Measurements from ENCODE around the gene USP12.
"Not testable (repeated sequence)": the region's sequence is repeated elsewhere in the genome, so short reads cannot be mapped to it uniquely, and the experiment has no call there.

Gene USP12, protein sequence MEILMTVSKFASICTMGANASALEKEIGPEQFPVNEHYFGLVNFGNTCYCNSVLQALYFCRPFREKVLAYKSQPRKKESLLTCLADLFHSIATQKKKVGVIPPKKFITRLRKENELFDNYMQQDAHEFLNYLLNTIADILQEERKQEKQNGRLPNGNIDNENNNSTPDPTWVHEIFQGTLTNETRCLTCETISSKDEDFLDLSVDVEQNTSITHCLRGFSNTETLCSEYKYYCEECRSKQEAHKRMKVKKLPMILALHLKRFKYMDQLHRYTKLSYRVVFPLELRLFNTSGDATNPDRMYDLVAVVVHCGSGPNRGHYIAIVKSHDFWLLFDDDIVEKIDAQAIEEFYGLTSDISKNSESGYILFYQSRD

DNA sequence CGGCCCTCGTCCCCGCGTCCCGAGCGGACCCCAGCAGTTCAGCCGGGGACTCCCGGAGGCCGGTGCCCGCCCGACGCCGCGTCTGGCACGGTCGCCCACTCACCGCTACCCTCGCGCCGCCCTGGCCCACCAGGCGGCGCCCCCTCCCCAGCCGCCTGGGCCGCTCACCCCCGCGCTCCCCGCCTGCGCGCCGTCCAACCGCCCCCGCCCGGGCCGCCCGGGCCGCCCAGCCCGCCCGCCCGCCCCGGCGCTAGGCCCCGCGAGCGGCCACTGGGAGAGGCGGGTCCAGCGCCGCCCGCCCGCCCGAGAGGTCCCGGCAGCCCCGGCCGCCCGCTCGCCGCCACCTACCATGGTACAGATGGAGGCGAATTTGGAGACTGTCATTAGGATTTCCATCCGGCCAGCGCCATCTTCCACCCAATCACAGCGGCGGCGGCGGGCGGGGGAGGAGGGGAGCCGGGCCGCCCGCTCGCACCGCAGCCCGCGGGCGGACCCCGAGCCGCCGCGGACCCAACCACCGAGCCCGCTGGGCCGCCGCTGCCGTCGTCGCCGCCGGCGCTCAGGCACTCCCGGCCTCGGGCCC is at the start of gene USP12:
Gene USP12 (minus strand): TSS at position 568 of the 583 bp plus-strand sequence. CDS start 172 bp downstream, at position 396.
- DNase-seq = no peak

DNA sequence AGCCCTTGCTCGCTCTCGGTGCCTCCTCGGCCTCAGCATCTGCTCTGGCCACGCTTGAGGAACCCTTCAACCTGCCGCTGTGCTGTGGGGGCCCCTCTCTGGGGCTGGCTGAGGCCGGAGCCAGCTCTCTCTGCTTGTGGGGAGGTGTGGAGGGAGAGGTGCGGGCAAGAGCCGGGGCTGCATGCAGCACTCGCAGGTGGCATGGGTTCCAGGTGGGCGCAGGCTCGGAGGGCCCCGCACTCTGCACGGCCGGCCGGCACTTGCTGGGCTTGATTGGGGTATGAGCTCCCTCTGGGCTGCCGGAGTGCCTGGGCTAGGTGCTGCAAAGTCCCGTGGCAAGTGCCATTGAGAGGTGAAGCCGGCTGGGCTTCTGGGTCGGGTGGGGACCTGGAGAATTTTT is 48.0 kb upstream of the USP12 start:
- no peak for DNase-seq

DNA sequence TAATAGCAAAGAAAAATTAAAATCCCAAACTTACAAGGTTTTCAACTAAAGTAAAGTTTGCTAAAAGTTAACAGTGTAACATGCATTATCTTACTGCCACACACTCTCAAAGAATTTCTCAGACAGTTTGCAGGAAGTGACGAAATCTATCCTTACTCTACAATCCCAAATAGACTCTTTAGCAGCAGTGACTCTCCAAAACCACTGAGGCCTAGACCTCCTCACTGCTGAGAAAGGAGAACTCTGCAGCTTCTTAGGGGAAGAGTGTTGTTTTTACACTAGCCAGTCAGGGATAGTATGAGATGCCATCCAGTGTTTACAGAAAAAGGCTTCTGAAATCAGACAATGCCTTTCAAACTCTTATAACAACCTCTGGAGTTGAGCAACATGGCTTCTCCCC is 47.2 kb upstream of the USP12 start:
- not testable (repeated sequence) for DNase-seq

DNA sequence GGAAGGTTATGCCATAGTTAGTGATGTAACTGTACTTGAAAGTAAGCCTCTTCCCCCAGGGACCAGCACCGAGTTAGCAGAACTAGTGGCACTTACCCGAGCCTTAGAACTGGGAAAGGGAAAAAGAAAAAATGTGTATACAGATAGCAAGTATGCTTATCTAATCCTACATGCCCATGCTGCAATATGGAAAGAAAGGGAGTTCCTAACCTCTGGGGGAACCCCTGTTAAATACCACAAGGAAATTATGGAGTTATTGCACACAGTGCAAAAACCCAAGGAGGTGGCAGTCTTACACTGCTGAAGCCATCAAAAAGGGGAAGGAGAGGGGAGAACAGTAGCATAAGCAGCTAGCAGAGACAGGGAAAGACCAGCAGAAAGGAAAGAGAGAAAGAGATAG is 46.2 kb upstream of the USP12 start:
- DNase-seq = not testable (repeated sequence)

DNA sequence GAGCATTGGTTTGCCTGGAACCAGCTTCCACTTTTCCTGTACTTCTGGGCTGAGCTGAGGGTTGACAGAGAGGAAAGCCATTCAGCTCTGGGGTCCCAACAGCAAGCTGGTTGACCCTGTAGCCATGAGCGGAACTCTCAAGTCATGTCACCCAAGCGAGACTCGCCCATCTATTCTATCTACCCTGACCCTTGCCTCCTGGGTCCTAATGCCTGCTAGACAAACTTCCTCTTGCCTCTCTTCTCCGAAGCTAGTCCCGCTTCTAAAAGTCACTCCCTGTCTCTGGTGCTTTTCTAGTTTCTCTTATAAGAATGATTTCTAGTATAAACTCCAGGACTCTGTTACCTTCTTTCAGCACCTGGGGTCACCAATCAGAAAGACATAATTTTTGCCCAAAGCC is 41.8 kb upstream of the USP12 start:
- DNase-seq = not testable (repeated sequence)

DNA sequence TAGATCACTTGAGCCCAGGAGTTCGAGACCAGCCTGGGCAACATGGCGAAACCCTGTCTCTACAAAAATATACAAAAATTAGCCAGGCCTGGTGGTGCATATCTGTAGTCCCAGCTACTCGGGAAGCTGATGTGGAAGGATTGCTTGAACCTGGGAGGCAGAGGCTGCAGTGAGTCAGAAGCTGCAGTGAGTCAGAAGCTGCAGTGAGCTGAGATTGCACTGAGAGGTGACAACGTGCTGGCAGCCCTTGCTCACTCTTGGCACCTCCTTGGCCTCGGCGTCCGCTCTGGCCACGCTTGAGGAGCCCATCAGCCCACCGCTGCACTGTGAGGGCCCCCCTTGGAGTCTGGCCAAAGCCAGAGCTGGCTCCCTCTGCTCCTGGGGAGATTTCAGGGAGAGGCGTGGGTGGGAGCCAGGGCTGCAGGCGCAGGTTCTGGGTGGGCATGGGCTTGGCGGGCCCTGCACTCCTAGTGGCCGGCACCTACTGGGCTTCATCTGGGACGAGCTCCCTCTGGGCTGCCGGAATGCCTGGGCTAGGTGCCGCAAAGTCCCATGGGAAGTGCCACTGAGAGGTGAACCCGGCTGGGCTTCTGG is 40.3 kb upstream of the USP12 start:
- DNase-seq = no peak

DNA sequence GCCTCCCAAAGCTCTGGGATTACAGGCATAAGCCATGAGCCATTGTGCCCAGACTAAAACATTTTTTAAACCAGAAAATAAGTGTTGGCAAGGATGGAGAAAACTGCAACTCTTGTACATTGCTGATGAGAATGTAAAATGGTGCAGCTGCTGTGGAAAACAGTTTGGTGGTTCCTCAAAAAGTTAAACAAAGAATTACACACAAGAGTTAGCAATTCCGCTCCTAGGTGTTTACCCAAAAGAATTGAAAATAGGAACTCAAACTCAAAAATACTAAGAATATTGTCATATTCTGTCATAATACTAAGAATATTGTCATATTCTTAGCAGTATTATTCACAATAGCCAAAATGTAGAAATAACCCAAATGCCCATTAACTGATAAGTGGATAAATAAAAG is 39.7 kb upstream of the USP12 start:
- DNase-seq = no peak

DNA sequence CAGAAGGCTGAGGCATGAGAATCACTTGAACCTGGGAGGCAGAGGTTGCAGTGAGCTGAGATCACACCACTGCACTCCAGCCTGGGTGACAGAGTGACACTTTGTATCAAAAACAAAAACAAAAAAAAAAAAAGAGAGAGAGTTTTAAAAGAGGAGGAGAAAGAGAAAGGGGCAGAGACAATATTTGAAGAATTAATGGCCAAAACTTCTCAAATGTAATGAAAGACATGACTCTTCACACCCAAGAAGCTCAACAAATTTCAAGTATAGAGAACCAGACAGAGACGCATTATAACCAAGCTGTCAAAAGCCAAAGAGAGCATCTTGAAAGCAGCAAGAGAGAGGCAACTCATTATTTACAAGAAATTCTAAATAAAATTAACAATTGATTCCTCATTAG is 36.9 kb upstream of the USP12 start:
- no peak for DNase-seq

DNA sequence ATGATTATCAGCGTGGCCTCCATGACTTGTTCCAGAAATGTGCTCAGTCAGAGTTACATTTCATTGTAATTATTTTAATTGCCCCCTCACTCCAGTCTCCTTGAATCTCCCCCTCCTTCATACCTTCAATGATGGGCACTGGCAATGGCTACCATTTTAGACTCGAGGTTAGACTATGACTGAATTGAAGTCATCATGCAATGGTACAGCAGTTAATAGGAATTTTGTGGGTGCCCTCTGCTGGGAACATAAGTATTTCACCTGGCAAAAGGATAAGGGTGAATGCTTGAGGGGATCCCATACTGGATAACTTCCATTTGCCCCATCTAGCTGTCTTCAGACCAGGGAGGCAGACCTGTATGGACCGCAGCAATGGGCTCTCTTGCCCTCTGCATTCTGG is 32.2 kb upstream of the USP12 start:
- DNase-seq = no peak

DNA sequence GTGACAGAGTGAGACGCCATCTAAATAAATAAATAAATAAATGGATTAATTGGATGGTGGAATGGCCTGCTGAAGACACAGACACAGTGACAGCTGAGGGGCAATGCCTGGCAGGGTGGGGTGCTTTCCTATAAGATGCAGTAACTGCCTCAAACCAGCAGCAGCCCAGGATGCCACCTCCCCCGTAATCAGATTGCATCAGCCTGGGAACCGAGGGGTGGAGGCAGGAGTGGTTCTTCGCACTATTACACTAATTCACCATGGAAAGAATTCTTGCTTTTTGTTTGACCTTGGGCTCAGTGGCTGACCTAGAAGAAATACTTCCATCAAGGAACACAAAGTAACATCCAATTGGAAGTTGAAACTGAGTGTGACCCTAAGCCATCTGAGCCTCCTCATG is 31.6 kb upstream of the USP12 start:
- no peak for DNase-seq

DNA sequence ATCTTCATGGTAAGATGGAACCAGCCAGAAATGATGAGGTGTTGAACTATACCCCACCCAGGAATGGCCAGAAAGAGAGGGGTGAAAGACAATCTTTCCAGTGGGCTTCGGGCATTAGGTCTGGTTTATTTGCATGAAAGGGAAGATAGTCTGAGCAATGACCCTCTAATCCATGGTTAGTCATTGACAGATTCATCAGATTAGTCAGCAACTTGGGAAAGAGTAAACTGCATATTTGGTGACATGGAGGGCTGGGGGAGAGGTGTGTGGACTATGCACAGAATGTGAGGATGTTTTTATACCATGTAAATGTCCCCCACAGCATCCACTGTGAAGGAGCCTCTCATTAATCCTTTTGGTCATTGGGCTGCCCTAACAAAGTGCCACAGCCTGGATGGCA is 30.1 kb upstream of the USP12 start:
- DNase-seq = no peak

DNA sequence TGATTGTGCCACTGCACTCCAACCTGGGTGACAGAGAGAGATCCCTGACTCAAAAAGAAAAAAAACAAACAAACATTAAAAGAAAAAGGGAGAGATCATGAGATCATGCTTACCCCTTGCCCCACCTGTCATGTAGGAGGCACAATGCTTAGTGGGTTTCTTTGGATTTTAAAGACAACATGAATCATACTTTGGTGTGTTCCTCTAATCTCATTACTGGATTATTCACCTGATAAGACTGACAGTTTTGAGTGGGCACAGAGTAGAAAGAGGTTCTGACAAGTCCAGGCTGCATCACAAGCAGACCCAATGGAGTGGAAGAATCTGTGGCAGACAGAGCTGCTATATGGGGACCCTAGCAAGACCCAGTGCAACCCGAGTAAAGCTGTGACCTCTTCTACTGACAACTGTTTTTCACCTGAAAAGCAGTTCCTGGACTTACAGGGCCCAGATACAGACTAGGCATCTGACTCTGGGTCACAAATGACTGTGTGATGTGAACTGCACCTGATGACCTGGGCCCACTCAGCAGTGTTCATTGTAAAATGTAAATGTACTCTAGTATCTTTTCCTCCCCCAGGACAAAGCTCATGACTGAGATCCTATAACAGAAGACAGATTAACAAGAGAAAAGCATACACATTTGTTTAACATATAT is 28.9 kb upstream of the USP12 start:
- DNase-seq = peak; percentile 28

DNA sequence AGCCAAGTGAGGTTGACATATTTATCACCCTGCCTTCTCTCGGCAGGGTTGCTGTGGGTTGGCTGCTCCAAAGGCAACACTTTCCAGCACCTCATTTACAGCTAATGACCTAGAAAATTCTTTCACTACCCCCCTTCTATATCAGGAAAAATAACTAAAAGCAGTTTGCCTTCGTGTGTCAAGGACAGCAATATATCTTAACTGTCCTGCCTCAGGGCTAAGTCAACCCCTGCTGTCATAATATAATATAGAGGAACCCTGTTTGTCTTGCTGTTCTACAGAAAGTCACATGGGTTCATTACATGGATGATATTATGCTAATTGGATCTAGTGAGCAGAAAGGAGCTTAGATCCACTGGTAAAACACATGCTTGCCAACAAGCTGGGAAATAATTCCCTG is 28.1 kb upstream of the USP12 start:
- DNase-seq = no peak

DNA sequence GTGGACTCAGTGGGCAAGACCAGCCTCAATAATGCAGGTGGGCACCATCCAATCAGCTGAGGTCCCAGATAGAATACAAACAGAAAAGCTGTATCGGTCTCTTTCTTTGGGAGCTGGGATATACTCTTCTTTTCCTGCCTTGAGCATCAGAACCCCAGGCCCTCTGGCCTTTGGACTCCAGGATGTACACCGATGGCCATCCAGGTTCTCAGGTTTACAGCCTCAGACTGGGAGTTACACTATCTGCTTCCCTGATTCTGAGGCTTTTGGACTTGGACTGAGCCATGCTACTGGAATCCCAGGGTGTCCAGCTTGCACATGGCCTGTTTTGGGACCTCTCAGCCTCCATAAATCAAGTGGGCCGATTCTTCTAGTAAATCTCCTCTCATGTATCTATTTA is 27.6 kb upstream of the USP12 start:
- no peak for DNase-seq

DNA sequence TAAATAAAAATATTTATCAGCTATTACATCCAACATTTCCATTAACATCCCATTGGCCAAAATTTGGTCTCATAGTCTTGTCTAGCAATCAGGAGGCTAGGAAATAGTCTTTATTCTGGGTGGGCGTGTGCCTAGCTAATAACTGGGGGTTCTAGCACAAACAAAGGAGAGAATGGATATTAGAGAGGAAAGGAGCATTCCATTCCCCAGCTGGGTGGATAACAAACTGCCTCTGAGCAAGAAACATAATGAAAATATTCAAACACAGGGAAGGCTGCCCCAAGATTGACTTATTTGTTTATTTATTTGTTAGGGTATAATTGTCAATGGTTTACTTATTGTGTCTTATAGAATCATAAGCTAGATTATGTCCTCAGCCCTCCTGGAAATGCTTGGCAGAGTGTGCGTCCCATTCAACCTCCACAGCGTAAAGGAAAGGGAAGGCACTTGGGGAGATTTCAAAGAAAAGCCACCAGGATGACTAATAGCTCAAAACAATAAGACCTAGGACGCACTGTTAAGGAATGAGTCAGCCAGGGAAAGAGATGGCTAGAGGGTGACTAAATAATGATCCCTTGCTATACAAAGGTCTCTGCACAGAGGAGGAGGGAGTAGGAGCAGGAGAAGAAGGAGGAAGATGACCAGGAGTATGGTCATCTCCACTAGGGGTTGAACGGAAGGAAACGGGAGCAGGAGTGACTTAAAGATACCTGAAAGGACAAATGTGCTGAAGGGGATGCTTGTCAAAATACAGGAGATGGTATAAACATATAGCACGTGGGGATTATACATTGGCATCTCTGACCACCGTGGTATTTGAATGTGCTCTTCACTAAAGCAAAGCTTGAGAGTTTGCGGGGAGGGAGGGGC is 23.5 kb upstream of the USP12 start:
- DNase-seq = no peak

DNA sequence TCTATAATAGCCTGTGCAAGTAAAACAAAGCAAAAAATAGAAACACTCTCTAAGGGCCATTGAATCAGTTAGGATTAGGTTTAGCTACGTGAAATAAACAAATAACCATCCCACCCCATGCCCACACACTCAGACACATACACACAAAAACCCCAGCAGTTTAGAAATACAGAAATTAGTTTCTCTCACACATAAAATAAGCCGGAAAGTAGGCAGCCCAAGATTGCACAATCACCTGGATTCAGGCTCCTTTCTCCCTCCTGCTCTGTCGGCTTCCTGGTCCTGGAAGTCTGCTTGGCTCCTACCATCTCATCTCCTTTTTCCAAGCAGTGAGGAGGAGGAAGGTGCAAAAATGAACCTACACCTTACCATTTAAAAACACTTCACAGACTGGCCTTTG is 22.6 kb upstream of the USP12 start:
- DNase-seq = no peak

DNA sequence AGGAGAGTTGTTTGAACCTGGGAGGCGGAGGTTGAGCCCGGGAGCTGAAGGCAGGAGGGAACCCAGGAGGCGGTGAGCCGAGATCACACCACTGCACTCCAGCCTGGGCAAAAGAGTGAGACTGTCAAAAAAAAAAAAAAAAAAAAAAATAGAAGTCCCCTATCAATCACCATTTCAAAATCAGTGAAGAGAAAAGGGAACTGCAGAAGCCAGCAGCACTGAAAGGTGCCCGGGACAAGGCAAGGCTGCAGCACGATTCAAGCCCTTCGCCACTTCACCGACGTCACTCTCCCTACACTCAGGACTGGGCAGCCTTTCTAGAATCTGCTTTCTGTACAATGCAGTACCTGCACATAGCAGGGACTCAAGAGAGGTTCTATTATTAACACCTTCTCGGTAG is 21.9 kb upstream of the USP12 start:
- no peak for DNase-seq

DNA sequence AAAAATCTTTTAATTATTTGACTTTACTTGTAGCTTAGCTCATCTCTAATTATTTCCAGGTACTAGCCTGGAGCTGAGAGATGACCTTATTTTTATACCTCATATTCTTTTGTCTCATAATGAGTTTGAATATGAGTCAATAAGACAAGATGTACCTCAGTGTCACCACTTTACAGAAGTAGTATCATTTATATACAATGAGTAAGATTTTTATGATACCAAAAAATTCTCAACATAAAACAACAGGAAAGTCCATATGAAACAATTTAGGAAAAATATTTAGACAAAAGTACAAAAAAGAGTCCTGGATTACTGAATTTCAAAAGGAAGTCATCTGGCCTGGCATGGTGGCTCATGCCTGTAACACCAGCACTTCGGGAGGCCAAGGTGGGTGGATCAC is 21.4 kb upstream of the USP12 start:
- no peak for DNase-seq

DNA sequence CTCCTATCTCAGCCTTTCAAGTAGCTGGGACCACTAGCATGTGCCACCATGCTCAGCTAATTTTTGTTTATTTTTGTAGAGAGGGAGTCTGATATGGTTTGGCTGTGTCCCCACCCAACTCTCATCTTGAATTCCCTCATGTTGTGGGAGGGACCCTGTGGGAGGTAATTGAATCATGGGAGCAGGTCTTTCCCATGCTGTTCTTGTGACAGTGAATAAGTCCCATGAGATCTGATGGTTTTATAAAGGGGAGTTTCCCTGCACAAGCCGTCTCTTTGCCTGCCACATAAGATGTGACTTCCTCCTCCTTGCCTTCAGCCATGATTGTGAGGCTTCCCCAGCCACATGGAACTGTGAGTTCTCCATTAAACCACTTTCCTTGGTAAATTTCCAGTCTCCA is 20.8 kb upstream of the USP12 start:
- not testable (repeated sequence) for DNase-seq

DNA sequence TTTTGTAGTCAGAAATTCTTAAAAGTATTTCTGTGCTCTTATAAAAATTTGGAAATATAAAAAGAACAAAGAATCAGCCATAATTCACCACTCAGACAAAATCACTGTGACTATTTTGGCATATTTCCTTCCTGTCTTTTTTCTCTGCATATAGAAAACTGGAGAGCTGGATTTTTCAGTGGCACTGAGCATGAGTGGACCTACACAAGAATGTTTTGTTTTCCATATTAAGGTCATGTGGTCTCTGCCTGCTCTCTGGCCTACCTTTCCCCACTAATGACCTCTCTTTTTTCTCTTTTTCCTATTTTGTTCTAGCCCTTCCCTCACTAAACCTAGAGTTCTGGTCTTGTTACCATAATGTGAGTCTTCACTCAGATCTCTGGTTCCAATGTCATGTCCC is 17.6 kb upstream of the USP12 start:
- DNase-seq = no peak

DNA sequence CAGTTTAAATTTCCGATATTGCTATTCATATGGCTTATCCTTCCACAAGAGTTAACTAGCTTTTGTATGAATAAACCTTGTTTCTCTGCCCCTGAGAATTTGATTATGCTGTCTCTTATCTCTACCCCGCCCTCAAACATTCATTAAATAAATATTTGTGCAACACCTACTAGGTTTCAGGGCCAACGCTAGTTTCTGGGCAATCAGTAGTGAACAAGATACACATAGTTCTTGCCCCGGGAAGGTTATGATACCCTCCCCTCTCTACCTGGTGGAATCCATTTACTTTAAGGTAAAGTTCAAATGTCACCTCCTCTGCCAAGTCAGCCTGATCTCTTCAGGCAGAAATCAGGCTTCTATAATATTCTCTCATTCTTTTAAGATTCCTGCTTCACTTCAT is 16.6 kb upstream of the USP12 start:
- no peak for DNase-seq

DNA sequence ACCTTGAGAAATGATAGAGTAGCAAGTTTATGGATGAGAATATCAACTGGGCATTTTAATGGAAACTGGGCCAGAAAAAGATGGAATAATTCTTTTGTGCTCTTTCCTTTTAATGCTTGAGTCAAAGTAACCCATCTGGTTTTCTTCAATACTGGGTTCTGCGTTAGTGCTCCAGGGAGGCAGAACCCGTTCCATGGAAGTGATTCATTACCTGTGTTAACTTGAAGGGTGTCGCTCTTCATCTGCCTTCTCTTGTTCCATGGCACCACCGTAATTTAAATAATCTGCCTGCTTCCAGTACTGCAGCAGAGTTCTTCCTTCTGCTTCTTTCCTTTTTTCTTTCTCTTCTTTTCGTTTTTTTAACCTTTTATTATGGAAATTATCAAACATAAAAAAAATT is 14.7 kb upstream of the USP12 start:
- DNase-seq = no peak

DNA sequence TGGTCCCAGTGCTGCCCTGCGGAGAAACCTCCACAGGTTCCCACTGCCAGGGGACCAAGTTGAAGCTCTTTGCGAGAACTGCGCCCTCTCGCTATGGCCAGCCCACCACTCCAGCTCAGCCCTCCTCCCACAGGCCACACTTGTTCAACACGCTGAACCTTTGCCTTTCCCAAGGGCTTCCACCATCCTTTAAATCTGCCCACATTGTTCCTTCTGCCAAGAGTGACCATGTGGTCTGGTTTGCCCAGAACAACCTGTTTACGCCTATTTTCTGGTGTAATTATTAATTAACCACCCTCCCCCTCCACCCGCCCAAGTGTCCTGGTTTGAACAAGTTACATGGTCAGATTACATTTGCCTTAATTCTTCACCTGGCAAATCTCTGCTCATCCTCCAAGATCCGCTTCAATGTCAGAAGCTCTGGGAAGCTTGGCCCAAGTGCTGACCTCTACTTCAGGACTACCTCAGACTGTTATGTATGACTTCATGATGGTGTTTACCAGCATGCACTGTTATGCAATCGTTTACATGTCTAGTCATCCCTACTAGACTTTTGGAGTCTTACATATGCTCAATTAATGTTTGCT is 12.0 kb upstream of the USP12 start:
- no peak for DNase-seq
